K562 (cell line): ENCODE data around the gene PLCD1. TPM values are rescaled to one million over a fixed set of nuclear protein-coding genes. Genes with fewer than 3 reads are reported as not detected.

Experiments
- CREB5 ChIP-seq: fragments of 250-450 bp; sonication (Bioruptor Pico); IDR thresholded peaks from 2 replicates; pipeline ENCODE4 v1.5.0; 2020; ENCODE audit warnings: mild to moderate bottlenecking
- ELK1 ChIP-seq: sonication (generic); formaldehyde crosslinking; IDR thresholded peaks from 2 replicates; pipeline ENCODE4 v1.8.1; 2022; ENCODE audit warnings: missing genetic modification reagents
- ETV1 ChIP-seq: fragments of 450-650 bp; conservative IDR thresholded peaks from 2 replicates; pipeline ENCODE4 v1.6.1; 2016; ENCODE audit warnings: missing genetic modification characterization, control low read depth, low read depth, missing compliant biosample characterization
- FOXP1 ChIP-seq: sonication (generic); formaldehyde crosslinking; IDR thresholded peaks from 2 replicates; pipeline ENCODE4 v1.8.0; 2022; ENCODE audit warnings: mild to moderate bottlenecking, missing genetic modification reagents
- NR2C2 ChIP-seq, 2 experiments: fragments of 200-800 bp in 1 of 2; sonication (Bioruptor generic) in 1 of 2; sonication (generic) in 1 of 2; formaldehyde crosslinking in 1 of 2; IDR thresholded peaks; 2 replicates each; pipeline versions ENCODE4 v1.6.1 to v1.8.0; 2016 to 2022; ENCODE audit warnings: mild to moderate bottlenecking in 1 of 2, missing compliant biosample characterization in 1 of 2, missing genetic modification characterization in 1 of 2, missing genetic modification reagents in 1 of 2
- POLR2G ChIP-seq: fragments of 200-400 bp; formaldehyde crosslinking; IDR thresholded peaks from 2 replicates; pipeline ENCODE4 v1.6.1; 2017; ENCODE audit warnings: low read depth, mild to moderate bottlenecking, antibody characterized with exemption, low read length, moderate library complexity
- PRPF4 ChIP-seq: fragments of 200-400 bp; formaldehyde crosslinking; IDR thresholded peaks from one replicate; pipeline ENCODE4 v1.6.1; 2017; ENCODE audit warnings: low read length, low read depth, mild to moderate bottlenecking; ENCODE audit not compliant: insufficient read depth, poor library complexity, severe bottlenecking
- RFX1 ChIP-seq: fragments of 450-650 bp; IDR thresholded peaks from 2 replicates; pipeline ENCODE4 v1.6.1; 2016; ENCODE audit warnings: mild to moderate bottlenecking, moderate library complexity
- polyA plus RNA-seq, 8 experiments: library from polyadenylated mRNA; depleted of rRNA in 4 of 8; stranded (reverse) in 5 of 8; unstranded in 3 of 8; fragments of >200 nt; fragmentation: Nextera tagmentation in 2 of 8; fragmentation: Illumina TruSeq in 1 of 8; extraction: Ambion mirVana in 2 of 8; extraction: Trizol in 1 of 8; gene quantifications; 2 replicates each; pipeline versions ENCODE4 v1.2.1 to v1.2.3, GENCODE V29; 2011 to 2014; ENCODE audit warnings: inconsistent platforms in 1 of 8, missing spikeins in 1 of 8
- total RNA-seq, 7 experiments: library from RNA; depleted of rRNA in 6 of 7; stranded (reverse); fragments of >200 nt in 6 of 7; fragmentation: Illumina TruSeq in 2 of 7; extraction: Trizol in 2 of 7; gene quantifications; 2 replicates each; pipeline versions ENCODE4 v1.2.1 to v1.2.3, GENCODE V29; 2011 to 2021; ENCODE audit warnings: low replicate concordance in 1 of 7
- TF ChIP-seq, protein P1 (sequence below): sonication (generic); formaldehyde crosslinking; IDR thresholded peaks from 2 replicates; pipeline ENCODE4 v1.8.0; 2022; ENCODE audit warnings: missing genetic modification reagents, mild to moderate bottlenecking, moderate library complexity, borderline replicate concordance
- TF ChIP-seq, protein P2 (sequence below): sonication (generic); formaldehyde crosslinking; IDR thresholded peaks from 2 replicates; pipeline ENCODE4 v1.5.0; 2020; ENCODE audit warnings: missing genetic modification reagents
- TF ChIP-seq, protein P3 (sequence below), 2 experiments: fragments of 450-650 bp; IDR thresholded peaks; 2 replicates each; pipeline ENCODE4 v1.6.1; 2018; ENCODE audit warnings: mild to moderate bottlenecking in 2 of 2, low read depth in 1 of 2; ENCODE audit not compliant: partially characterized antibody in 2 of 2
- TF ChIP-seq, protein P4 (sequence below), 2 experiments: IDR thresholded peaks; 2 replicates each; pipeline ENCODE4 v1.6.1; 2011; ENCODE audit warnings: borderline replicate concordance in 1 of 2, control low read depth in 1 of 2, low read depth in 1 of 2, low read length in 1 of 2, mild to moderate bottlenecking in 1 of 2, mixed read lengths in 1 of 2, moderate library complexity in 1 of 2; ENCODE audit not compliant: insufficient read depth in 1 of 2, insufficient read length in 1 of 2, poor library complexity in 1 of 2, severe bottlenecking in 1 of 2; ENCODE audit errors: extremely low read depth in 1 of 2

Gene PLCD1
- total and polyA plus RNA-seq, 9 of the 15 experiments (the other 6 are each of a cell fraction or from before 2014, with no cell fraction given): 5.4 to 209 (median 116) TPM

GRCh38 chr3:38039101-38039898, 9.9 kb upstream of the PLCD1 start, which contains the start of gene DLEC1 (continued):
- TF ChIP-seq RFX1 (peak; percentile 94), ELK1 (CRISPR knock-in tag) (no peak), ETV1 (tag) (peak; percentile 42), CREB5 (CRISPR knock-in tag) (no peak), FOXP1 (CRISPR knock-in tag) (no peak), PRPF4 (no peak), POLR2G (0 out of 2 replicates have a peak, but pooled peaks have one; percentile 23), NR2C2 (CRISPR knock-in tag; IDR thresholded peaks at IDR 0.05) (0 out of 2 replicates have a peak, but pooled peaks have one; percentile 36), NR2C2 (tag; IDR thresholded peaks at IDR 0.05) (no peak)
- TF ChIP-seq, protein P1, sequence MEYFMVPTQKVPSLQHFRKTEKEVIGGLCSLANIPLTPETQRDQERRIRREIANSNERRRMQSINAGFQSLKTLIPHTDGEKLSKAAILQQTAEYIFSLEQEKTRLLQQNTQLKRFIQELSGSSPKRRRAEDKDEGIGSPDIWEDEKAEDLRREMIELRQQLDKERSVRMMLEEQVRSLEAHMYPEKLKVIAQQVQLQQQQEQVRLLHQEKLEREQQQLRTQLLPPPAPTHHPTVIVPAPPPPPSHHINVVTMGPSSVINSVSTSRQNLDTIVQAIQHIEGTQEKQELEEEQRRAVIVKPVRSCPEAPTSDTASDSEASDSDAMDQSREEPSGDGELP (CRISPR knock-in tag): peak; percentile 21; the same call in 1 of the 2 replicates
- TF ChIP-seq, protein P2, sequence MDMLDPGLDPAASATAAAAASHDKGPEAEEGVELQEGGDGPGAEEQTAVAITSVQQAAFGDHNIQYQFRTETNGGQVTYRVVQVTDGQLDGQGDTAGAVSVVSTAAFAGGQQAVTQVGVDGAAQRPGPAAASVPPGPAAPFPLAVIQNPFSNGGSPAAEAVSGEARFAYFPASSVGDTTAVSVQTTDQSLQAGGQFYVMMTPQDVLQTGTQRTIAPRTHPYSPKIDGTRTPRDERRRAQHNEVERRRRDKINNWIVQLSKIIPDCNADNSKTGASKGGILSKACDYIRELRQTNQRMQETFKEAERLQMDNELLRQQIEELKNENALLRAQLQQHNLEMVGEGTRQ (CRISPR knock-in tag): no peak
- TF ChIP-seq, protein P3, sequence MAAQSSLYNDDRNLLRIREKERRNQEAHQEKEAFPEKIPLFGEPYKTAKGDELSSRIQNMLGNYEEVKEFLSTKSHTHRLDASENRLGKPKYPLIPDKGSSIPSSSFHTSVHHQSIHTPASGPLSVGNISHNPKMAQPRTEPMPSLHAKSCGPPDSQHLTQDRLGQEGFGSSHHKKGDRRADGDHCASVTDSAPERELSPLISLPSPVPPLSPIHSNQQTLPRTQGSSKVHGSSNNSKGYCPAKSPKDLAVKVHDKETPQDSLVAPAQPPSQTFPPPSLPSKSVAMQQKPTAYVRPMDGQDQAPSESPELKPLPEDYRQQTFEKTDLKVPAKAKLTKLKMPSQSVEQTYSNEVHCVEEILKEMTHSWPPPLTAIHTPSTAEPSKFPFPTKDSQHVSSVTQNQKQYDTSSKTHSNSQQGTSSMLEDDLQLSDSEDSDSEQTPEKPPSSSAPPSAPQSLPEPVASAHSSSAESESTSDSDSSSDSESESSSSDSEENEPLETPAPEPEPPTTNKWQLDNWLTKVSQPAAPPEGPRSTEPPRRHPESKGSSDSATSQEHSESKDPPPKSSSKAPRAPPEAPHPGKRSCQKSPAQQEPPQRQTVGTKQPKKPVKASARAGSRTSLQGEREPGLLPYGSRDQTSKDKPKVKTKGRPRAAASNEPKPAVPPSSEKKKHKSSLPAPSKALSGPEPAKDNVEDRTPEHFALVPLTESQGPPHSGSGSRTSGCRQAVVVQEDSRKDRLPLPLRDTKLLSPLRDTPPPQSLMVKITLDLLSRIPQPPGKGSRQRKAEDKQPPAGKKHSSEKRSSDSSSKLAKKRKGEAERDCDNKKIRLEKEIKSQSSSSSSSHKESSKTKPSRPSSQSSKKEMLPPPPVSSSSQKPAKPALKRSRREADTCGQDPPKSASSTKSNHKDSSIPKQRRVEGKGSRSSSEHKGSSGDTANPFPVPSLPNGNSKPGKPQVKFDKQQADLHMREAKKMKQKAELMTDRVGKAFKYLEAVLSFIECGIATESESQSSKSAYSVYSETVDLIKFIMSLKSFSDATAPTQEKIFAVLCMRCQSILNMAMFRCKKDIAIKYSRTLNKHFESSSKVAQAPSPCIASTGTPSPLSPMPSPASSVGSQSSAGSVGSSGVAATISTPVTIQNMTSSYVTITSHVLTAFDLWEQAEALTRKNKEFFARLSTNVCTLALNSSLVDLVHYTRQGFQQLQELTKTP (IDR thresholded peaks at IDR 0.05; ENCODE audit: low read depth in 1 of 2, partially characterized antibody in 2 of 2): no peak
- TF ChIP-seq, protein P4, sequence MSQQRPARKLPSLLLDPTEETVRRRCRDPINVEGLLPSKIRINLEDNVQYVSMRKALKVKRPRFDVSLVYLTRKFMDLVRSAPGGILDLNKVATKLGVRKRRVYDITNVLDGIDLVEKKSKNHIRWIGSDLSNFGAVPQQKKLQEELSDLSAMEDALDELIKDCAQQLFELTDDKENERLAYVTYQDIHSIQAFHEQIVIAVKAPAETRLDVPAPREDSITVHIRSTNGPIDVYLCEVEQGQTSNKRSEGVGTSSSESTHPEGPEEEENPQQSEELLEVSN (IDR thresholded peaks at IDR 0.05; ENCODE audit: borderline replicate concordance in 1 of 2, extremely low read depth in 1 of 2, insufficient read depth in 1 of 2, insufficient read length in 1 of 2, low read depth in 1 of 2, low read length in 1 of 2, poor library complexity in 1 of 2, severe bottlenecking in 1 of 2): peak in 1 of 2 experiments; percentile 15
